ENCODE results near the gene STK11. TPM values are rescaled to one million over a fixed set of nuclear protein-coding genes. Genes with fewer than 3 reads are reported as not detected.
A peak's percentile ranks its signal among the peaks of the same experiment; 100 is the strongest.

Gene STK11
- total RNA-seq, 1 donor from 2014 or later = 61.6 TPM

DNA sequence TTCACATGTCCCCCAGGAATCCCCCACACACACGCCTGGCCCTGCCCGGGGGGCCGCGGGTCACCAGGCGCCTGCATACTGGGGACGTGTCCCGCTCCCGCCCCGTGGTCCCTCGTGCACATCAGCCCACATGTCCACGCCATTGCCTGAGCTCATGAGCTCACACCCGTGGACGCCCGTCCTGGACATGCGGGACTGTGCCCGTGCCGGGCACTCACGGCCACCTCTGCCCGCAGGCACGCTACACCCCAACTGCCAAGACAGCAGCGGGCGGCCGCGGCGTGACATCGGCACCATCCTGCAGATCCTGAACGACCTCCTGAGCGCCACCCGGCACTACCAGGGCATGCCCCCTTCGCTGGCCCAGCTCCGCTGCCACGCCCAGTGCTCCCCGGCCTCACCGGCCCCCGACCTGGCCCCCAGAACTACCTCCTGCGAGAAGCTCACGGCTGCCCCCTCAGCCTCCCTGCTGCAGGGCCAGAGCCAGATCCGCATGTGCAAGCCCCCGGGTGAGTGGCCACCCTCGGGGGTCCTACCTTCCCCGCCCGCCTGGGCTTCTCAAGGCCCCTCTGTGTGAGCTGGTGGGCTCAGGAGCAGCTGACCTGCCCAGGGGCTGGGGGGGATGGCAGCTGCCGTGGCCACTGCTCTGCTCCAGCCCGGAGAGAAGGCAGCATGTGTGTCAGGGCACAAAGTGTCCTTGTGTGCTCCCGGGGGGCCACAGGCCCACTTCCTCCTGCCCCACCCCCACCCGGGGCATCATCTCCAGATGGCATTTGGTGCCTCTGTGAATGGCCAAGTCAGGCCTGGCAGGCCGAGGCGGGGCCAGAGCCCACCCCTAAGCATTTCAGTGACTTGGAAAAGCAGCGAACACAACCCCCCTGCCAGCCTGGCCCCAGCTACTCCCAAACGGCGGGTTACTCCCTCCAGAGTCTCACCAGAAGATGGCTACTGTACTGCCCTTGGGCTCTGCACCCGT is 49.9 kb downstream of the STK11 start:
- Histone ChIP-seq H3K27ac (ENCODE audit: low read depth, low read length) (peak overlapping the region; percentile 89), H3K9me3 (ENCODE audit: insufficient read depth, low read depth, low read length) (no peaks in the 10 kb centered on the region), H3K4me3 (ENCODE audit: insufficient read depth, low read depth, low read length) (no peak overlapping the region), H4K20me1 (ENCODE audit: insufficient read depth, low read length) (peaks cover 82% of the 10 kb centered on the region), H3K27me3 (ENCODE audit: insufficient read depth, low read length) (no peaks in the 10 kb centered on the region), H3K36me3 (ENCODE audit: insufficient read depth, low read length) (peaks cover 24% of the 10 kb centered on the region), H3K4me1 (ENCODE audit: insufficient read depth, low read length) (peaks cover 61% of the 10 kb centered on the region), H3K4me2 (ENCODE audit: low read length) (peak overlapping the region; percentile 100), H2AFZ (ENCODE audit: low read depth, low read length) (no peak overlapping the region), H3K9ac (ENCODE audit: low read length) (peak overlapping the region; percentile 39), H3K79me2 (ENCODE audit: insufficient read depth, low read length) (peaks cover 67% of the 10 kb centered on the region)
- peaks cover 16% of the 10 kb centered on the region for H3K4me1 Mint-ChIP-seq (ENCODE audit: low read depth, unreplicated experiment)
- DNase-seq (ENCODE audit: low read depth) = no peak
- no peak overlapping the region for H3K4me3 Mint-ChIP-seq (ENCODE audit: unreplicated experiment)
- no peaks in the 10 kb centered on the region for H3K9me3 Mint-ChIP-seq (ENCODE audit: unreplicated experiment)
- TF ChIP-seq, protein P1, sequence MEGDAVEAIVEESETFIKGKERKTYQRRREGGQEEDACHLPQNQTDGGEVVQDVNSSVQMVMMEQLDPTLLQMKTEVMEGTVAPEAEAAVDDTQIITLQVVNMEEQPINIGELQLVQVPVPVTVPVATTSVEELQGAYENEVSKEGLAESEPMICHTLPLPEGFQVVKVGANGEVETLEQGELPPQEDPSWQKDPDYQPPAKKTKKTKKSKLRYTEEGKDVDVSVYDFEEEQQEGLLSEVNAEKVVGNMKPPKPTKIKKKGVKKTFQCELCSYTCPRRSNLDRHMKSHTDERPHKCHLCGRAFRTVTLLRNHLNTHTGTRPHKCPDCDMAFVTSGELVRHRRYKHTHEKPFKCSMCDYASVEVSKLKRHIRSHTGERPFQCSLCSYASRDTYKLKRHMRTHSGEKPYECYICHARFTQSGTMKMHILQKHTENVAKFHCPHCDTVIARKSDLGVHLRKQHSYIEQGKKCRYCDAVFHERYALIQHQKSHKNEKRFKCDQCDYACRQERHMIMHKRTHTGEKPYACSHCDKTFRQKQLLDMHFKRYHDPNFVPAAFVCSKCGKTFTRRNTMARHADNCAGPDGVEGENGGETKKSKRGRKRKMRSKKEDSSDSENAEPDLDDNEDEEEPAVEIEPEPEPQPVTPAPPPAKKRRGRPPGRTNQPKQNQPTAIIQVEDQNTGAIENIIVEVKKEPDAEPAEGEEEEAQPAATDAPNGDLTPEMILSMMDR (IDR thresholded peaks at IDR 0.05; ENCODE audit: insufficient read depth, low read depth, low read length) = no peak
- TF ChIP-seq EZH2 (IDR thresholded peaks at IDR 0.05; ENCODE audit: insufficient read depth, low read length) = no peak
- H3K27ac Mint-ChIP-seq (ENCODE audit: unreplicated experiment) = peak overlapping the region; percentile 69
- peaks cover 6% of the 10 kb centered on the region for H3K36me3 Mint-ChIP-seq (ENCODE audit: low read depth, unreplicated experiment)
- no peaks in the 10 kb centered on the region for H3K27me3 Mint-ChIP-seq (ENCODE audit: low read depth, unreplicated experiment)
- no peak for FAIRE-seq

DNA sequence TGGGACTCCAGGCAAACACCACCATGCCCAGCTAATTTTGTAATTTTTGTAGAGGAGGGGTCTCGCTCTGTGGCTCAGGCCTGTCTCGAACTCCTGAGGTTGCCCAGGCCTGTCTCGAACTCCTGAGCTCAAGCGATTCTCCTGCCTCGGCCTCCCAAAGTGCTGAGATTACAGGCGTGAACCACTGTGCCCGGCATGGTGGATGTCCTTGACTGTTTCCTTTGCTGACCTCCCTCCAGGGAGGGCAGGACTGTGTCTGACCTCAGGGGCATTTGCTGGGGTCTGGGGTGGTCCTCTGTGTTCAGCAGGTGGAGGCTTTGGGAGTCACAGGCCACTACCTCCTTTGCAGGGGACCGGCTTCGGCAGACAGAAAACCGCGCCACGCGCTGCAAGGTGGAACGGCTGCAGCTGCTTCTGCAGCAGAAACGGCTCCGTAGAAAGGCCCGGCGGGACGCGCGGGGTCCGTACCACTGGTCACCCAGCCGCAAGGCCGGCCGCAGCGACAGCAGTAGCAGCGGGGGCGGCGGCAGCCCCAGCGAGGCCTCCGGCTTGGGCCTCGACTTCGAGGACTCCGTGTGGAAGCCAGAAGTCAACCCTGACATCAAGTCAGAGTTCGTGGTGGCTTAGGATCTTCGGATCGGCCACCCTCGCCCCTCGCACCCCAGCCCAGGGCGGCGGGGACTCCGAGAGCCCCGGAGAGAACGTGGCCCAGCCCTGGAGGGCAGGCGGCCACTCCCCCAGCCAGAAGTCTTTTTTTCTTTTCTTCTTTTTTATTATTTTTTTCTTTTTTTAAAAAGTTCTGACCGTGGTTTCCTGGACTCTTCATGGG is 51.3 kb downstream of the STK11 start:
- Mint-ChIP-seq H3K27ac (ENCODE audit: unreplicated experiment) (peak overlapping the region; percentile 64), H3K9me3 (ENCODE audit: unreplicated experiment) (no peaks in the 10 kb centered on the region), H3K4me1 (ENCODE audit: low read depth, unreplicated experiment) (peaks cover 21% of the 10 kb centered on the region), H3K36me3 (ENCODE audit: low read depth, unreplicated experiment) (peaks cover 6% of the 10 kb centered on the region), H3K27me3 (ENCODE audit: low read depth, unreplicated experiment) (no peaks in the 10 kb centered on the region), H3K4me3 (ENCODE audit: unreplicated experiment) (peak overlapping the region; percentile 66)
- H4K20me1 ChIP-seq (ENCODE audit: insufficient read depth, low read length) = peaks cover 71% of the 10 kb centered on the region
- peaks cover 68% of the 10 kb centered on the region for H3K4me1 ChIP-seq (ENCODE audit: insufficient read depth, low read length)
- H3K79me2 ChIP-seq (ENCODE audit: insufficient read depth, low read length) = peaks cover 53% of the 10 kb centered on the region
- TF ChIP-seq, protein P1 (IDR thresholded peaks at IDR 0.05; ENCODE audit: insufficient read depth, low read depth, low read length) = no peak
- TF ChIP-seq EZH2 (IDR thresholded peaks at IDR 0.05; ENCODE audit: insufficient read depth, low read length) = no peak
- FAIRE-seq (no peak), DNase-seq (ENCODE audit: low read depth) (no peak)
- peak overlapping the region; percentile 31 for H3K9ac ChIP-seq (ENCODE audit: low read length)
- no peaks in the 10 kb centered on the region for H3K27me3 ChIP-seq (ENCODE audit: insufficient read depth, low read length)
- H2AFZ ChIP-seq (ENCODE audit: low read depth, low read length) = no peak overlapping the region
- H3K27ac ChIP-seq (ENCODE audit: low read depth, low read length) = peak overlapping the region; percentile 12
- H3K4me3 ChIP-seq (ENCODE audit: insufficient read depth, low read depth, low read length) = no peak overlapping the region
- H3K9me3 ChIP-seq (ENCODE audit: insufficient read depth, low read depth, low read length) = no peaks in the 10 kb centered on the region
- peak overlapping the region; percentile 26 for H3K4me2 ChIP-seq (ENCODE audit: low read length)
- H3K36me3 ChIP-seq (ENCODE audit: insufficient read depth, low read length) = peaks cover 22% of the 10 kb centered on the region
